ENCODE measurements around the gene KRTAP3-1. TPM values are rescaled to one million over a fixed set of nuclear protein-coding genes. Genes with fewer than 3 reads are reported as not detected.
"Not testable (repeated sequence)": the region's sequence is repeated elsewhere in the genome, so short reads cannot be mapped to it uniquely, and the experiment has no call there.

Gene KRTAP3-1
- not detected for total RNA-seq

- DNase-seq: no peak
Measured at GRCh38 chr17:41008811-41009210, at the start of gene KRTAP3-1. KRTAP3-1 (minus strand) TSS chr17:41009128; CDS start chr17:41009074, 54 bp downstream.

- no peak for DNase-seq
Measured at GRCh38 chr17:41057547-41057946, 48.6 kb upstream of the KRTAP3-1 start.

- not testable (repeated sequence) for DNase-seq
Measured at GRCh38 chr17:41055130-41055529, 46.2 kb upstream of the KRTAP3-1 start, which contains the start of gene KRTAP2-2. KRTAP2-2 (minus strand) TSS chr17:41055230; CDS start chr17:41055211, 19 bp downstream.

DNA sequence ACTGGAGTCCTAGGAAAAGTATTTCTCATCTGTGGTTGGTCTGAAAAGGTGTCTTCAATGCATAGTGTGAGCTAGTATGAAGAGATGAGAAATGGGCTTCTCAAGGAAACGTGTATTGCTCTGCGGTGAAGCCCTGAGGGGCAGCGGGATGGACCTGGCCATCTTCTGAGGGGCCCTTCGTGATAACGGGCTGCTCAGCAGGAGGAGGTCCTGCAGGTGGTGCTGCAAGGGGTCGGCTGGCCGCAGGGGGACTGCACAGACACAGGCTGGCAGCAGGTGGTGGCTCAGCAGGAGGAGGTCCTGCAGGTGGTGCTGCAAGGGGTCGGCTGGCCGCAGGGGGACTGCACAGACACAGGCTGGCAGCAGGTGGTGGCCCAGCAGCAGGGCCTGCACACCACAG, 45.6 kb upstream of the KRTAP3-1 start:
- DNase-seq: not testable (repeated sequence)

DNA sequence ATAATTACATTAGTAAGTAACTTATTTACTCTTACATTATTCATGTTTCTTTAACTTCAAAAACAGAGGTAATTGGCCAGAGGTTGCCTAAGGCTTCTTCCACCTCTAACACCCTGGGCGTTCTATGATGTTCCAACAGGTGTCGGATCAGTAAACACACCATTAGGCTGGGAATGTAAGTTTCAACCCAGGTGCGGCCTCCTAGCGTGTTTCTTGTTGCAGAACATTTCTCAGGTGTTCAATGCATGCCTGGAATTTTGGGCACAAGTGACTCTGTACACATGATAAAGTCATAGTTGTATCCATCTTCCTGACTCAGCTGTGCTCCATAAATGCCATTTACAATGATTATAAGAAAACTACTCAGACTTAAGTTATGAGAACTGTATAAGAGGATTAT, 45.1 kb upstream of the KRTAP3-1 start:
- DNase-seq: no peak

GRCh38 chr17:41052566-41052965, 43.6 kb upstream of the KRTAP3-1 start:
- DNase-seq: no peak

DNA sequence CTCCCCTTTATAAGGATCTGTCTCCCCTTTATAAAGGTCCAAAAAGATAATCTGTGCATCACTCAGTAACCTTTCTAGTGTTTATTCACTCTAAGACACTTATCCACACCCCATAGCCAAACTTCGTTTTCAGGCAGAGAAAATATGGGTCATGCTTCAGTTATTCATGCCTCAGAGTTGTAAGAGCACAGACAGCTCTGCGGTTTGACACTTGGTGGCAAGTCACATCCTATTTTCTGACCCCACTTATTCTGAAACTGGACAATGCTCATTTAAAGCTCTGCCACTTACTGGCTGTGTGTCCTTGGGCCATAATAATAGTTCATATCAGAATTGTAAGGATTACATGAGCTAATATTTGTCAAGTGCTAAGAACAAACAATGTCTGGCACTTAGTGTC, 40.2 kb upstream of the KRTAP3-1 start:
- DNase-seq: no peak

GRCh38 chr17:41048441-41048840, 39.5 kb upstream of the KRTAP3-1 start:
- DNase-seq: no peak

DNA sequence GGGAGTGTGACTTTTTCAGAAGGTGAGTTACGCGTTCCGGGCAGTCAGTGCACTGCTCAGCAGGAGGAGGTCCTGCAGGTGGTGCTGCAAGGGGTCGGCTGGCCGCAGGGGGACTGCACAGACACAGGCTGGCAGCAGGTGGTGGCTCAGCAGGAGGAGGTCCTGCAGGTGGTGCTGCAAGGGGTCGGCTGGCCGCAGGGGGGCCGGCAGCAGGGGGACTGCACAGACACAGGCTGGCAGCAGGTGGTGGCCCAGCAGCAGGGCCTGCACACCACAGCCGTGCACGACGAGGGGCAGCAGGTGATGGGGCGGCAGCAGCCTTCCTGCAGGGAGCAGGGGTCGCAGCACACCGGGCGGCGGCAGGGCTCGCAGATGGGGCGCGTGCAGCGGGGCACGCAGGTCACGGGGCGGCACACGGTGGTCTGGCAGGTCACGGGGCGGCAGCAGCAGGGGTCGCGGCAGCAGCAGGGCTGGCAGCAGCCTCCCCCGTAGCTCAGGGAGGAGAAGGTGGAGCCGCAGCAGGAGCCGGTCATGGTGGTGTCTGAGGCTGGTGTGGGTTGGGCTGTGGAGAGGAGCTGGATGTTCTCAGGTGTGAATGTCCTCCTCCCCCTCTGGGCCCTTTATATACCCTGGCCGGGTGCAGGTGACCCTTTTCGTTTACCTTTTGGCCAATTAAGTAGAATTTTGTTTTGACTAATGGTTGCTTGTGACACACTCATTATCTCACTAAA, 38.0 kb upstream of the KRTAP3-1 start, which contains the start of gene KRTAP2-1:
Gene KRTAP2-1, minus strand, starts transcription at position 582 of the 731 bp plus-strand sequence. Its CDS starts 49 bp downstream, at position 533.
- not testable (repeated sequence) for DNase-seq

- no peak for DNase-seq
Measured at GRCh38 chr17:41042953-41043352, 34.0 kb upstream of the KRTAP3-1 start.

- not testable (repeated sequence) for DNase-seq
Measured at GRCh38 chr17:41040783-41041571, 32.0 kb upstream of the KRTAP3-1 start, which contains the start of gene KRTAP1-1. KRTAP1-1 (minus strand) TSS chr17:41041450; CDS start chr17:41041397, 53 bp downstream.

DNA sequence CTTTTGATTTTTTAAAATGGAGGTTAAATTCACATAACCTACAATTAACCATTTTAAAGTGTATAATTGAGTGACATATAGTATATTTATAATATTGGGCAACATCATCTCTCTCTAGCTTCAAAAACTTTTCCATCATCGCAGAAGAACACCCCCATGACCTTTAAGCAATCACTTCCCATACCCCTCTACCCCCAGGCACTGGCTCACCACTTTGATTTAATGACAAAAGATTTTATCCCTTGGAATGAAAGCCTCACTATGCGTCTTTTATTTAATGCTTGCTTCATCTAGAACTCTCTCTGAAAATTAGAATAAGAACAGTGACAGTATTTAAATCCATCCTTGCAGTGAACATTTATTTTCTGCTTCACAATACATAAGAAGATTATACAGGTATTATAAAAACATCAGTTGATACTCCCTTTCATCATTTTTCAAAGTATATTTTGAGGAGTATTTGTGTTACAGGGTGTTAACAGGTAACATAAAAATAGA, 29.0 kb upstream of the KRTAP3-1 start:
- no peak for DNase-seq

DNA sequence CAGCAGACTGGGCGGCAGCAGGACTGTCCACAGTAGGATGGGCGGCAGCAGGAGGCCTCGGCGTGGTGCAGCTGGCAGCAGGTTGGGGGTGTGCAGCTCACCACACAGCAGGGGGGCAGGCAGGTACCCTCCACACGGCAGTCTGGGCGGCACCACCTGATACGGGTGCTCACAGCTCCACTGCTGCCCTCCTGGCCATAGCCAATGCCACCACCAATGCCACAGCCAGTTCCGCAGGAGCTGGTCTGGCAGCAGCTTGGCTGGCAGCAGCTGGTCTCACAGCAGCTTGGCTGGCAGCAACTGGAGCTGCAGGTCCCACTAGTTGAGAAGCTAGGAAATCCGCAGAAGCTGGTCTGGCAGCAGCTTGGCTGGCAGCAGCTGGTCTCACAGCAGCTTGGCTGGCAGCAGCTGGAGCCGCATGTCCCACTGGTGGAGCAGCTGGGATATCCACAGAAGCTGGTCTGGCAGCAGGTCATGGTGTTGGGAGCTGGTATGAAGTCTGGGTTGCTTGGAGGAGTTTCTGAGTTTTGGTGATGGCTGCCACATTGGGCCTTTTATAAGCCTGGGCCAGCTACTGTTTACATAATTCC, 25.5 kb upstream of the KRTAP3-1 start, which contains the start of gene KRTAP1-3:
Gene KRTAP1-3, minus strand, starts transcription at position 529 of the 590 bp plus-strand sequence. Its CDS starts 53 bp downstream, at position 476.
- DNase-seq: not testable (repeated sequence)

DNA sequence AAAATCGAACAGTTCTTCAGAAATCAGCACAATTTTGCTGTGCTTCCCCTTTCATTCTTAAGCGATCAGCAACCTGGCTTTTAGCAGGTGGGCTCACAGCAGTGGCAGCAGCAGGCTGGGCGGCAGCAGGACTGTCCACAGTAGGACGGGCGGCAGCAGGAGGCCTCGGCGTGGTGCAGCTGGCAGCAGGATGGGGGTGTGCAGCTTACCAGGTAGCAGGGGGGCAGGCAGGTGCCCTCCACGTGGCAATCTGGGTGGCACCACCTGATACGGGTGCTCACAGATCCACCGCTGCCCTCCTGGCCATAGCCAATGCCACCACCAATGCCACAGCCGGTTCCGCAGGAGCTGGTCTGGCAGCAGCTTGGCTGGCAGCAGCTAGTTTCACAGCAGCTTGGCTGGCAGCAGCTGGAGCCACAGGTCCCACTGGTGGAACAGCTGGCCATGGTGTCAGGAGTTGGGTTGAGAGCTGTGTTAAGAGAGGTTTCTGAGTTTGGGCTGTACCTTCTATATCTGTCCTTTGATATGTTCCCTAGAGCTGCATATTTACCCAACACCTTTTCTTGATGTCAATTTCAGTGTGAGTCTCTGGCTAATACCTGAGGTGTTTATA, 20.8 kb upstream of the KRTAP3-1 start, which contains the start of gene KRTAP1-4:
Gene KRTAP1-4, minus strand, starts transcription at position 563 of the 613 bp plus-strand sequence. Its CDS starts 117 bp downstream, at position 446.
- no peak for DNase-seq

GRCh38 chr17:41026715-41027471, 18.0 kb upstream of the KRTAP3-1 start, which contains the start of gene KRTAP1-5:
KRTAP1-5 (minus strand) TSS chr17:41027208; CDS start chr17:41027155, 53 bp downstream.
- no peak for DNase-seq

- DNase-seq: no peak
Measured at GRCh38 chr17:41024697-41025096, 15.8 kb upstream of the KRTAP3-1 start.

- no peak for DNase-seq
Measured at GRCh38 chr17:41020336-41020735, 11.4 kb upstream of the KRTAP3-1 start.

DNA sequence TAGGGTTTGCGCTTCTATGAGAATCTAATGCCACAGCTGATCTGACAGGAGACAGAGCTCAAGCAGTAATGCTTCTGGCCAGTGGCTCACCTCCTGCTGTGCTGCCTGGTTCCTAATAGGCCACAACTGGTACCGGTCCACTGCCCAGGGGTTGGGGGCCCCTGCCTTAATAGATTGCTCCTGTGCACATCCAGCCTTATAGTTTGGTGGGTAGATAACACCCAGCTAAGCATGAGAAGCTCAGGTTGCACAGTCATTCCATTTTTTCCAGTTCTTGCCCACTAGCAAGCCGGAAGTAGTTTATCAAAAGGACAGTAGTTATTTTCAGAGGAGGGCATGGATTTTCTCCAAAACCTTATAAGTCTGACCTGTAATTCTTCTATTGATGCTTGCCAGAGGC, 10.5 kb upstream of the KRTAP3-1 start:
- DNase-seq: no peak

DNA sequence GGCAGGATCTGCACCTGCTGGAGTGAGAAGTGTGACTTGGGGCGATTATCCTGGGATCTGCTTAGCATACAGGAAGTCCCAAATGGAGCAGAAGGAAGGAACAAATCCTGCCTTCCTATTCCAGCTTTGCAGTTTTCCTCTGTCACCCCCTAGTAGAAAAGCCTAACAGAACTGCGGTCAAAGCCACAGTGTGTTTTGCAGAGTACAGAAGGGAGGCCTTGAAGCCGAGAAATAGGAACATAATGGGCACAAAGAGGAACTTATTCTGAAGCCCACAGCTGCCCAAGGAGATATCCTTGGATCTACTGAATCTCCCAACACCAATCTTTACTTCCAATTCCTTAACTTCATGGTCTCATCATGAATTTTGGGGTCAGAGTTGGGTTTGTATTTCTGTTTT, 9.6 kb upstream of the KRTAP3-1 start:
- DNase-seq: no peak

- DNase-seq: no peak
Measured at GRCh38 chr17:41016578-41017215, 7.8 kb upstream of the KRTAP3-1 start.
